OCI-LY3 (cell line): ENCODE results near the gene SLITRK4.

ENCODE experiments used
- EZH2phosphoT487 ChIP-seq: fragments of 200-600 bp; shearing (Covaris generic); IDR thresholded peaks from 2 replicates; pipeline ENCODE4 v1.6.1; 2018; ENCODE audit warnings: antibody characterized with exemption, mixed run types, low read depth
- TF ChIP-seq, protein P1 (sequence below): fragments of 200-600, 300-600 bp; sonication (generic); IDR thresholded peaks from 2 replicates; pipeline ENCODE4 v1.5.1; 2014; ENCODE audit warnings: antibody characterized with exemption, low read length, low read depth

DNA sequence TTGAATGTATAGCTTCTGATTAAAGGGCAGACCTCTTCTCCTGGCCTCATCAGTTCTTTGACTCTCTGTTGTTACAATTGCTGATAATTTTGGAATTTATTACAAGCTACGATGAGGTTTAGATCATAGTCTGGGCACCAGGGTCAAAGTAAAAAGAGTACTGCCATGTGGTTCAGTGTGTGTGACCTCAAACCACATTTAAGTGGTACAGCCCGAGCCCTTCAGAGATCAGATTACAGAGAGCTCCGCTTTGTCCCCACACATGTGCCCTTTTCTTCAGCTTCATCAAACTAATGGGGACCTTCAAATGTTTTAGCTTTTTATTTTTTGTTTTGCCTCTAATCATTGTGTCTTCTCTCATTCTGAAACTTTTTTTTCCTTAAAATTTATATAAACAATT, 47.6 kb upstream of the SLITRK4 start:
- TF ChIP-seq, protein P1, sequence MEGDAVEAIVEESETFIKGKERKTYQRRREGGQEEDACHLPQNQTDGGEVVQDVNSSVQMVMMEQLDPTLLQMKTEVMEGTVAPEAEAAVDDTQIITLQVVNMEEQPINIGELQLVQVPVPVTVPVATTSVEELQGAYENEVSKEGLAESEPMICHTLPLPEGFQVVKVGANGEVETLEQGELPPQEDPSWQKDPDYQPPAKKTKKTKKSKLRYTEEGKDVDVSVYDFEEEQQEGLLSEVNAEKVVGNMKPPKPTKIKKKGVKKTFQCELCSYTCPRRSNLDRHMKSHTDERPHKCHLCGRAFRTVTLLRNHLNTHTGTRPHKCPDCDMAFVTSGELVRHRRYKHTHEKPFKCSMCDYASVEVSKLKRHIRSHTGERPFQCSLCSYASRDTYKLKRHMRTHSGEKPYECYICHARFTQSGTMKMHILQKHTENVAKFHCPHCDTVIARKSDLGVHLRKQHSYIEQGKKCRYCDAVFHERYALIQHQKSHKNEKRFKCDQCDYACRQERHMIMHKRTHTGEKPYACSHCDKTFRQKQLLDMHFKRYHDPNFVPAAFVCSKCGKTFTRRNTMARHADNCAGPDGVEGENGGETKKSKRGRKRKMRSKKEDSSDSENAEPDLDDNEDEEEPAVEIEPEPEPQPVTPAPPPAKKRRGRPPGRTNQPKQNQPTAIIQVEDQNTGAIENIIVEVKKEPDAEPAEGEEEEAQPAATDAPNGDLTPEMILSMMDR, result no peak
- no peak for TF ChIP-seq EZH2phosphoT487
